Measurements from ENCODE around the gene SLC8A1.

Gene SLC8A1

GRCh38 chr2:40098786-40099470 is 353.0 kb downstream of the SLC8A1 start:
- Histone ChIP-seq H3K27me3 (replicated peaks; ENCODE audit: control insufficient read depth, insufficient read depth, low read length) (no peaks in the 10 kb centered on the region), H3K4me3 (replicated peaks; ENCODE audit: low read depth, low read length) (no peak overlapping the region), H3K36me3 (ENCODE audit: control insufficient read depth, insufficient read depth, low read length) (no peaks in the 10 kb centered on the region)
- no peak for TF ChIP-seq CTCF (IDR thresholded peaks at IDR 0.05; ENCODE audit: insufficient read depth, low read length, poor library complexity, severe bottlenecking)
- DNase-seq (ENCODE audit: extremely low read depth, insufficient read length) = no peak

GRCh38 chr2:40097691-40098385 is 354.1 kb downstream of the SLC8A1 start:
- no peak overlapping the region for H3K4me3 ChIP-seq (replicated peaks; ENCODE audit: low read depth, low read length)
- no peaks in the 10 kb centered on the region for H3K27me3 ChIP-seq (replicated peaks; ENCODE audit: control insufficient read depth, insufficient read depth, low read length)
- DNase-seq (ENCODE audit: extremely low read depth, insufficient read length) = no peak
- TF ChIP-seq CTCF (IDR thresholded peaks at IDR 0.05; ENCODE audit: insufficient read depth, low read length, poor library complexity, severe bottlenecking) = no peak
- no peaks in the 10 kb centered on the region for H3K36me3 ChIP-seq (ENCODE audit: control insufficient read depth, insufficient read depth, low read length)

GRCh38 chr2:40096360-40096759 is 355.5 kb downstream of the SLC8A1 start:
- H3K4me3 ChIP-seq (replicated peaks; ENCODE audit: low read depth, low read length) = no peak overlapping the region
- no peaks in the 10 kb centered on the region for H3K36me3 ChIP-seq (ENCODE audit: control insufficient read depth, insufficient read depth, low read length)
- no peak for DNase-seq (ENCODE audit: extremely low read depth, insufficient read length)
- H3K27me3 ChIP-seq (replicated peaks; ENCODE audit: control insufficient read depth, insufficient read depth, low read length) = no peaks in the 10 kb centered on the region
- TF ChIP-seq CTCF (IDR thresholded peaks at IDR 0.05; ENCODE audit: insufficient read depth, low read length, poor library complexity, severe bottlenecking) = no peak

GRCh38 chr2:40095000-40095399 is 356.9 kb downstream of the SLC8A1 start:
- DNase-seq (ENCODE audit: extremely low read depth, insufficient read length) = no peak
- no peaks in the 10 kb centered on the region for H3K36me3 ChIP-seq (ENCODE audit: control insufficient read depth, insufficient read depth, low read length)
- no peak overlapping the region for H3K4me3 ChIP-seq (replicated peaks; ENCODE audit: low read depth, low read length)
- H3K27me3 ChIP-seq (replicated peaks; ENCODE audit: control insufficient read depth, insufficient read depth, low read length) = no peaks in the 10 kb centered on the region
- TF ChIP-seq CTCF (IDR thresholded peaks at IDR 0.05; ENCODE audit: insufficient read depth, low read length, poor library complexity, severe bottlenecking) = no peak

- no peaks in the 10 kb centered on the region for H3K27me3 ChIP-seq (replicated peaks; ENCODE audit: control insufficient read depth, insufficient read depth, low read length)
- no peaks in the 10 kb centered on the region for H3K36me3 ChIP-seq (ENCODE audit: control insufficient read depth, insufficient read depth, low read length)
- TF ChIP-seq CTCF (IDR thresholded peaks at IDR 0.05; ENCODE audit: insufficient read depth, low read length, poor library complexity, severe bottlenecking) = no peak
- H3K4me3 ChIP-seq (replicated peaks; ENCODE audit: low read depth, low read length) = no peak overlapping the region
- no peak for DNase-seq (ENCODE audit: extremely low read depth, insufficient read length)
Measured at GRCh38 chr2:40094451-40094850, 357.4 kb downstream of the SLC8A1 start.
